ENCODE measurements around the gene QSER1.
A peak's percentile ranks its signal among the peaks of the same experiment; 100 is the strongest.
"Not testable (repeated sequence)": the region's sequence is repeated elsewhere in the genome, so short reads cannot be mapped to it uniquely, and the experiment has no call there.

QSER1 gene

DNA sequence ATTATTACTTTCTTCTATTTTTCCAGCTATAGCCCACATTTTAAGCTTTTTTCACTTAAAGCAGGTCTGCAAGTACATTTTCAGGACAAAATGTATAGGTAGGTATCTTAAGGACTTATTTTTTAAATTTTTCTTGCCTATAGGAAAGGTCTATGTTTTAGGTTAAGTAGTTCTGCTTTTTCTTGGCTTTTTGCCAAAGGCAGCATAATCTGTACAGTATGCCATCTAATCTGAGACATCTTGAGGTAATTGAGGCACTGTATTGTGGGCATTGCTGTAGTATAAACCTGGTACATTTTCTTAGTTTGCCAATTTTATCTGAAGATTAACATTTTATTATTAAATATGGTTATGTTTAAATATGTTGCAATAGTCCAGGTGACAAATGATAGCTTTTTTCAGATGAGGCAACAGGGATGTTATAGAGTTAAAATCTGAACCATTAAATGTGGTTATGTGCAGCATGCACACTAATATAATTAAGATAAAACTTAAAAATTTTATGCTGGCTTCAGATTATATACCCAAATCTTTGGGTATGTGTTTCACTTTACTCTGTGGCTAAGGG lies 42.9 kb downstream of the QSER1 start:
- no peak for DNase-seq (ENCODE audit: low spot score)

DNA sequence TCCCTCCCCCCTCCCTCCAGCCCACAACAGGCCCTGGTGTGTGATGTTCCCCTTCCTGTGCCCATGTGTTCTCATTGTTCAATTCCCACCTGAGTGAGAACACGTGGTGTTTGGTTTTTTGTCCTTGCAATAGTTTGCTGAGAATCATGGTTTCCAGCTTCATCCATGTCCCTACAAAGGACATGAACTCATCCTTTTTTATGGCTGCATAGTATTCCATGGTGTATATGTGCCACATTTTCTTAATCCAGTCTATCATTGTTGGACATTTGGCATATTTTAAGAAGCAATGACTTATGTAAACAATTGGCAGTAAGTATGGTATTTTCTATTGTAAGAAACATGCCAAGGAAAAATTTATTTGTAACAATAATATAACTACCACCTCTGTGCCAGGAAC lies 43.6 kb downstream of the QSER1 start:
- DNase-seq (ENCODE audit: low spot score), result not testable (repeated sequence)

DNA sequence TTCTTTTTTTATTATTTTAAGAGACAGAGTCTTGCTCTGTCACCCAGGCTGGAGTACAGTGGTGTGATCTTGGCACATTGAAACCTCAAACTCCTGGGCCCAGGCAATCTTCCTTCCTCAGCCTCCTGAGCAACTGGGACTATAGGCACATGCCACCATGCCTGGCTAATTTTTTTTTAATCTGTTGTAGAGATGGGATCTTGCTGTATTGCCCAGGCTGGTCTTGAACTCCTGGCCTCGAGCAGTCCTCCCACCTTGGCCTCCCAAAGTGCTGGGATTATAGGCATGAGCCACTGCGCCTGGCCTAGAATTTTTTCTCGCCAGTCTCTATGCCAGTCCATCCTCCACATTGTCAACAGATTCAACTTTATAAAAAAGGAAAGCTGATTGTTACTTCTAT lies 44.7 kb downstream of the QSER1 start:
- DNase-seq (ENCODE audit: low spot score), result not testable (repeated sequence)

DNA sequence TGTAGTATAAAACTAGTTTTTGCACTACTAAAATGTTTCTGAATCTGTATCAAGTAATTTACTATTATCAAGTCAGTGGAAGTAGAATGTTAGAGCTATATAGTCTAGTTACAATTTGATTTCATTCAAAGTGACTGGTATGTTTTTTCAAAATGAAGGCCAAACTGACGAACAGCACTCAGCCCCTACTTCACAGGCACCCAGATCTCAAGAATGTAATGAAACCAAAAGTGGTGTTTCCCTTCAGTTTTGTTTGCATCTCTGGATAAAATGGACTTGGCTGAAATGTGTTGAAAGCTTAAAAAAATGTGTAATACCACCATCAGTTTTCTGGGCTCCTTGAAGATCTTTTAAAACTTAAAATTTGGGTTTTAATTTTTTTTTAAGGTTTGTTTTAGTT lies 46.4 kb downstream of the QSER1 start:
- no peak for DNase-seq (ENCODE audit: low spot score)

DNA sequence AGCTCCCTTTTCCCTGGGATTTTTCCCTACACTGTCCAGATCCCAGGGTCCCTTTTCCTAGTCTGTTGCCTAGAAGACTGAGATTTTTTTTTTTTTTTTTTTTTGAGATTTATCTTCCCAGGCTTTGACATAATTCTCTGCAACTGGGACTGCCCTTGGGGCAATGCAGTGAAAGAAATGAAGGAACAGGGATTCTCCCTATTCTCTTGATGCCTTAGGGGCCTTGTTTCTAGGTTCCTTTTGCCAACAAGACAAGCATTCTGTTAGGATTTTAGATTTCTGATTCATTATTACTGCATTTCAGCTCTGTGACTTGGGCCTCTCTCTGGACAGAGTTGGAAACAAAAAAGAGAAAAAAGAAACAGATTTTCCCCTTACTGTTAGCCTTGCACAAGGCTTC lies 47.3 kb downstream of the QSER1 start:
- DNase-seq (ENCODE audit: low spot score), result no peak

DNA sequence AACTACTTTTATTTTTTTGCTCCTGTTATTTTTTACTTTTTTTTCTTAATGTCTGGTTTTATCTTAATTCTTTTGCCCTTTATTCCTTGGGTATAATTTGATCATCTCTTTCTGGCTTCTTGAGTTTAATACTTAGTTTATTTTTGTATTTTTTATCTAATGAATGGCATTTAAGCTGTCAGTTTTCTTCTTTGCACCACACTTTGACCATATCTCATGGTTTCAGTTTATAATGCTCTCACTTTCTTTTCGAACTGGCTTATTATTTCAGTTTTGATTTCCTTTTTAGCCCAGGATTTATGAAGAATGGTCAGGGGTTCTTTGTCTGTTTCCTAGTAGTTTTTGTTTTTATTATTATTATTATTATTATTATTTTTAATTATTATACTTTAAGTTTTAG lies 48.3 kb downstream of the QSER1 start:
- no peak for DNase-seq (ENCODE audit: low spot score)

DNA sequence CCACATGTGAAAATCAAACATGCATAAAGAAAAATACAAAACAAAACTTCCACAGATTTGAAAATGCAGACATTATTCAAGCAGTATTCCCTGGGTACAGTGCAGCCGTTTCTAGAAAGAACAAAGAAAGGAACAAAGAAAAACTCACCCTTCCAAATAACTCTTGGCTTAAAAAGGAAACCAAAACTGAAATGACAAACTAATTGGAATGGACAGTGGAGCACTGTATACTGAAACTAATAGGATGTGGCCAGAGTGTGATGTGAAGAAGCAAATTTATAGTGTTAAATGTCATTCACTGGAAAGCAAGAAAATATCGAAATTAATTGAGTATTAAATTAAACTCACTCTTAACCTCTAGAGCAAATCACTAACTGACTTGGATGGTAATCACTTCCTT lies 55.4 kb downstream of the QSER1 start:
- no peak for DNase-seq (ENCODE audit: low spot score)

DNA sequence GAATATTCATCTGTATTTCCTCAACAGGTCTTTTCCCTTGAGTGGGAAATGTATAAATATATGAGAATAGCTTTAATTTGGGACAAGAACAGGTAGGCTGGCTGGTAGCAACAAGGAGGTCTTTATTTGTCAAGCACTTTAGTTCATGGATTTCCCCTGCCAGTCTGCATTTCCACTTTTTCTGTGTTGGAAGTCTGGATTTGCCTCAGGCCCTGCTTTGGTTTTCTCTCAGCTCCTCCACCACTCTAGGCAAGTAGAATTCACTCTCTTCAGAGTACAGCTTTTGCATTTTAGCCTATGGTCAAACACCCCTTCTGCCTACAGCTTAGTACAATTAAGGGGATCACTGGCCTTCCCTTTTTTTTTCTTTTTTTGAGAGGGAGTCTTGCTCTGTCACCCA lies 57.1 kb downstream of the QSER1 start:
- DNase-seq (ENCODE audit: low spot score), result no peak

DNA sequence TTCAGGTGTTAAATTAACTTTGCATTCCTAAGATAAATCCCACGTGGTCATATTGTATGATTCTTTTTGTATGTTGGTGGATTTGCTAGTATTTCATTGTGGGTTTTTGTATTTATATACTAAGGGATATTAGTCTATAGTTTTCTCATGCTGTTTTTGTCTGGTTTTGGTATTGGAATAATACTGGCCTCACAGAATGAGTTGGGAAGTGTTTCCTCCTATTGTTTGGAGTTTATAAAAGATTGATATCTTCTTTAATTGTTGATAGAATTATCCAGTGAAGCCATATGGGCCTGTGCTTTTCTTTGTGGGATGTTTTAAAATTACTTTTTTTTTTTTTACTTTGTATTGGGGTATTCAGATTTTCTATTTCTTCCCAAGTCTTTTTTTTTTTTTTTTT lies 59.8 kb downstream of the QSER1 start:
- DNase-seq (ENCODE audit: low spot score), result no peak

DNA sequence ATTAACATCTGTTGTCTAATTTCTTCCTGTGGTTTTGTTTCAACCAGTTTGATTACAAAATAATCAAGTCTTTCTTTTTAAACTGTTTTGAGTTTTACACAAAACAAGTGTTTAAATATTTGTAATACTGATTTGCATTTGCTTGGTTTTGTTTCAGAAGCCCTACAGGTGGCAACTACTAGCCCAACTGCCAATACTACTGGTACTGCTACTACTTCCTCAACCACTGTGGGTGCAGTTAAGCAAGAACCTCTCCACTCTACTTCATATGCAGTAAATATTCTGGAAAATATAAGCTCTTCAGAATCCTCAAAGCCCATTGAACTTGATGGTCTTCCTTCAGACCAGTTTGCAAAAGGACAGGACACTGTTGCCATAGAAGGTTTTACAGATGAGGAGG lies 61.1 kb downstream of the QSER1 start:
- no peak for DNase-seq (ENCODE audit: low spot score)

DNA sequence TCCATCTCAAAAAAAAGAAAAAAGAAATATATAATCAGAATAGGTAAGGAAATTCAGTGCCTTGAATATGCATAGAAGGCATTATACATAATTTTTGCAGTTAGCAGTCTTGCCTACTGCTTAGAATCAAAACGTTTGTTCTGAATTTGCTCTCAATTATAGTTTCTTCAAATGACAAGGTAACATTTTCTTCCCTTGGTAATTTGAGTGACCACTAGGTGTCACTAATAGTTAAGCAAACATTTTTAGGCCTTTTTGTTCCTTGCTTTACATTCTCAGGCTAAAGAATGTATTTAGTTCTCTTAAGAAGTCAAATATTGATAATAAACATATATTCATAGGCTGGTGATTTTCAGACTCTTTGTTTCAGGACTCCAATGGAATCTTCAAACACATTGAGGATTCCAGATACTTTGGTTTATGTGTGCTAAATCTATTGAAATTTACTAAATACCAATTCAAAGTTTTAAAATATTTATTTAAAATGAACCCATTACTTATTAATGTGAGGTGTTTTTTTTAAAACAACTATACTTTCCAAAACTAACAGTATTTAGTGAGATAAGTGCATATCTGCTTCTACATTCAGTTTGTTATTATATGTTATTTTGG lies 68.0 kb downstream of the QSER1 start:
- DNase-seq (ENCODE audit: low spot score), result peak; percentile 71

DNA sequence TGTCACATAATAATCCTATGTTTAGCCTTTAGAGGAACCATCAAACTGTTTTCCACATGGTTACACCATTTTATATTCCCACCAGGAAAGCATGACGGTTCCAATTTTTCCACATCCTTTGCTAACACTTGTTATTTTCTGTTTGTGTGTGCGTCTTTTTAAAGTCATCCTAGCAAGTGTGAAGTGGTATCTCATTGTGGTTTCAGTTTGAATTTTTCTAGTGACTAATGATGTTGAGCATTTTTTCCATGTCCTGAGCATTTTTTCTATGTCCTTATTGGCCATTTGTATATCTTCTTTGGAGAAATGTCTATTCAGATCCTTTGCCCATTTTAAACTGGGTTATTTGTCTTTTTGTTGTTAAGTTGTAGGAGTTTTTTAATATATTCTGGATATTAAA lies 69.4 kb downstream of the QSER1 start:
- DNase-seq (ENCODE audit: low spot score), result no peak

DNA sequence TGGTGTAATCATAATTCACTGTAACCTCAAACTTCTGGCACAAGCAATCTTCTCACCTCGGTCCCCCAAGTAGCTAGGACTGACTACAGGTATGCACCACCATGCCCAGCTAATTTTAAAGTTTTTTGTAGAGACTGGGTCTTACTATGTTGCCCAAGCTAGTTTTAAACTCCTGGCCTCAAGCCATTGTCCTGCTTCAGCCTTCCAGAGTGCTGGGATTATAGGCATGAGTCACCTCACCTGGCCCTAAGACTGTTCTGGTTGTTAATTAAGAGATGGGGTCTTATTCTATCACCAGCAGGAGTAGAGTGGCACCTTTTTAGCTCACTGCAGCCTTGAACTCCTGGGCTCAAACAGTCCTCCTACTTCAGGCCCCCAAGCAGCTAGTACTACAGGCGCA lies 71.1 kb downstream of the QSER1 start:
- DNase-seq (ENCODE audit: low spot score), result no peak

DNA sequence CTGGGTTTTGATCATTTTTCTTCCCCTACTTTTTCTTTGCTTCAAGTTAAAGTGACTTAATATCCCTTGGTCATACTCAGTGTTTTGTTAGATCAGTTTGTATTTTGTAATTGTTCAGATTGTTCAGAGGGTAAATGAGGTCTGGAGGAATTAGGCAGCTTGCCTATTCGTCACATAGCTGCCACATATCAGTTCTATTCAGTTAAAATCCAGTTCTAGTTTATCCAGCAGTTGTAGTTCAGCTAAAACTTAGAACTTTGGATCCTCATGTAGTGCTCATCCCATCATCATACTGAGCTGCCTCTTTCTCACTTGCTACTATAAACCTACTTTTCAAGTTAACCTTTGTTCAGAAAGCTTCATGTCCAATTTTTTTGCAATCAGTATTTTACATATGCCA lies 75.9 kb downstream of the QSER1 start:
- DNase-seq (ENCODE audit: low spot score), result no peak

DNA sequence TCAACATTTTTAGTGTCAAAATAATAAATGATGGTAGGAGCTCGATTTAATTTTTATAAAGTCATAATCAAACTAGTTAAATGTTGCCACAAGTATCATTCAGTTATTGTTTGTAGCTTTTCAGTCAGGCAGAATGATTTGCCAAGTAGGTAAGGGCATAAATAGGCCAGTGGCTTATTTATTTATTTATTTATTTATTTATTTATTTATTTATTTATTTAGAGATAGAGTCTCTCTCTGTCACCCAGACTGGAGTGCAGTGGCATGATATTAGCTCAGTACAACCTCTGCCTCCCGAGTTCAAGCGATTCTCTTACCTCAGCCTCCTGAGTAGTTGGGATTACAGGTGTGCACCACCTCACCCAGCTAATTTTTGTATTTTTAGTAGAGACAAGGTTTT lies 79.6 kb downstream of the QSER1 start:
- not testable (repeated sequence) for DNase-seq (ENCODE audit: low spot score)

DNA sequence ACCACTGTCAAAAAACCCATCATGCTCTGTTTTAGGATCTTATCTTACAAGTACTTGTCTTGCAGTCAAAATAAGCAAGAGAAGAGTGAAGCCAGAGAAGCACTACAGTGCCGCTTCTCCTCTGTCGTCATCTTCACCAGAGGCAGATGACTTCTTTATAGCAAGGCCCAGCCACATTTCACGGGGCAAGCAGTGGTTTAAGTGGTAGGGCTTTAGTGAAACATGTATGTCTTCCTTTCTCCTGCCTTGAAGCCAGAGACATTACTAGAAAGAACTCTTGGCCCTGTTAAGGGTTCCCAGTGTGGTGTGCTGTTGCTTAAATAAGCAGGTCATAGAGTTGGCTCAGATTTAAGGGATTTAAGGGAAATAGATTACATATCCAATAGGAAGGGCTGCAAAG lies 80.2 kb downstream of the QSER1 start:
- no peak for DNase-seq (ENCODE audit: low spot score)

DNA sequence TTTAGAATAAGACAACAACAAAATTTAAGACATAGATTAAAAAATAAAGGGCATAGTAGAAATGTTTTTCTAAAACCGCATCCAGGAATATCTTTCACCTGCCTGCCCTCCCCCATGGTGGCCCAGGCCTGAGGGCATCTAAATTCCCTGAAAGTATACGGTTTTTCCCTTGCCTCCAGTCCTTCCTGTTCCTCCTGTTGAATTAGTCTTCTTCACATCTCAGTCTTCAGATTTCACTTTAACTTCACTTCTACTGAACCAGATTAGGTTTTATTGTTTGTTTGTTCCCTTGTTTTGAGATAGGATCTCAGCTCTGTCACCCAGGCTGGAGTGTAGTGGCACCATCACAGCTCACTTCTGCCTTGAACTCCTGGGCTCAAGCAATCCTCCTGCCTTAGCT lies 90.0 kb downstream of the QSER1 start:
- no peak for DNase-seq (ENCODE audit: low spot score)

DNA sequence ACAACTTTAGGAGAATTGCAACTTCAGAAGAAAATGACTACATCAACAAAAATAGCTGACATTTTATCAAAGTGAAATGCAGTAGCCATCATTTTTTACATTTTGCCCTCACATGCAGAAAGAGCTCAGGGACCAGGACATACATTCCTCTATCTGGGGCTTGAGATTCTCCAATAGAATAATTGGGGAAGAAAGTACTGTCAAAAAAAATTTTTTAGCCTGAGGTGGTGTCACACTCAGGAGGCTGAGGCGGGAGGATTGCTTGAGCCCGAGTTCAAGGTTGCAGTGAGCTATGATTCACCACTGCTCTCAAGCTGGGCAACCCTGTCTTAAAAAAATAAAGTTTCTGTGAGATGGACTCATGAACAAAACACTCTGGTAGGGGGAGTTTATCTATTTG lies 90.9 kb downstream of the QSER1 start:
- DNase-seq (ENCODE audit: low spot score), result no peak

DNA sequence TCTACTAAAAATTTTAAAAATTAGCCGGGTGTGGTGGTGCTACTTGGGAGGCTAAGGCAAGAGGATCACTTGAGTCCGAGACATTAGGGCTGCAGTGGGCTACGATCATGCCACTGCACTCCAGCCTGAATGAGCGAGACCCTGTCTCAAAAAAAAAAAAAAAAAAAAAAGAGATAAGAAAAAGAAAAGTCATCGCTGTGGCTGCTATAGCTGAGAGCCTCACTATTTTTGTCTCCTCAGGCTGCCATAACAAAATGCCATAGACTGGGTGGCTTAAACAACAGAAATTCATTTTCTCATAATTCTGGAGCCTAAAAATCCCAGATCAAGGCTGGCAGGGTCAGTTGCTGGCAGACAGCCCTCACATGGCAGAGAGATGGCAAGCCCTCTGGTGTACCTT lies 93.0 kb downstream of the QSER1 start:
- no peak for DNase-seq (ENCODE audit: low spot score)

DNA sequence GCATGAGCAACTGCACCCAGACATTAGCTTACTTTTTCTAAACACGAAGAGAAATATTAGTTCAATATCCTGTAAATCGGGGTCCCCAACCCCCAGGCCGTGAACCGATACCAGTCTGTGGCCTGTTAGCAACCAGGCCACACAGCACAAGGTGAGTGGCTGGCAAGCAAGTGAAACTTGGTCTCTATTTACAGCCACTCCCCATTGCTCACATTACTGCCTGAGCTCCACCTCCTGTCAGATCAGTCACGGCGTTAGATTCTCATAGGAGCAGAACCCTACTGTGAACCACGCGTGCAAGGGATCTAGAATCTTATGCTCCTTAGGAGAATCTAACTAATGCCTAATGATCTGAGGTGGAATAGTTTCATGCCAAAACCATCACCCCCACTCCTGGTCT lies 95.2 kb downstream of the QSER1 start:
- DNase-seq (ENCODE audit: low spot score), result no peak

DNA sequence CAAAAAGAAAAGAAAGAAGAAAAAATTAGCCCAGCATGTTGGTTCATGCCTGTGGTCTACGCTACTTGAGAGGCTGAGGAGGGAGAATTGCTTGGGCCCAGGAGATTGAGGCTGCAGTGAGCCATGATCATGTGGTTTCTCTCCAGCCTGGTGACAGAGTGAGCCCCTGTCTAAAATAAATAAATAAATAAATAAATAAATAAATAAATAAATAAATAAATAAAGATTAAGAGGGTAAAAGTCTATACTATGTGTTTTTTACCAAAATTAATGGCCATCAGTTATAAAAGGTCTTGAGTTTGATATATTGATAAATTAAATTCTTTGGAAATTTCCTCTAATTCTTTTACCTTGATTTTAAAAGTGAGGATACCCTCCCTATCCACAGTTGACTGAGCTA lies 97.9 kb downstream of the QSER1 start:
- DNase-seq (ENCODE audit: low spot score), result no peak

DNA sequence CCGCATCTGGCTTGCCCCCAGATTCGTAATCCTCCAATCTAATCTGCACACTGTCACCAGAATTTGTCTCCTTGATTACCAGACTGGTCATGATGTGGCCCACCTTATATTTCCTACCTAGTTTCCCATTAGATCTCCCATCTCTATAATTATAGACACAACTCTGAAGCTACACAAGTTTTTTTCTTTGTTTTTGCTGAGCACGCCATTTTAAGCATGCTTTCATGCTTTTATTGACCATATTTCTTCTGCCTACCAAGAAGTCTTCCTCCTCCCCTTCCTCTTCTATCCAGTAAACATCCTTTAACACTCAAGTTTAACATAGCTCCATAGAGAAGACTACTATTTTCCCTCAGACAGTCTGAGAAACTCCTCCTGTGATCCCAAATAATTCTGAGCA lies 98.8 kb downstream of the QSER1 start:
- DNase-seq (ENCODE audit: low spot score), result no peak

DNA sequence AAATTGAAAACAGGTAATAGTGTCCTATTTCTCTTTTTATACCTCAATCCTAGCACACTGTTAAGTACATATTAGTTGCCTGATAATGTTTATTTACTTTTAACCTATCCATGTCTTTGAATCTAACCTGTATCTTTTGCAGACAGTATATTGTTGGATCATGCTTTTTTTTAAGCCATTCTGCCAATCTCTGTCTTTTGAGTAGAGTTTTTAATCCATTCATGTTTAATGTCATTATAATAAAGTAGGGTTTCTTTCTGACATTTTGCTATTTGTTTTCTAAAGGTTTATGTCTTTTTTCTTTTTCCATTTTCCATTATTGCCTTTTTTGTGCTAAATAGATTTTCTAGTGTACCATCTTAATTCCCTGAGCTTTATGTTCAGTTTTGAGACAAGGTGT lies 99.3 kb downstream of the QSER1 start:
- no peak for DNase-seq (ENCODE audit: low spot score)

DNA sequence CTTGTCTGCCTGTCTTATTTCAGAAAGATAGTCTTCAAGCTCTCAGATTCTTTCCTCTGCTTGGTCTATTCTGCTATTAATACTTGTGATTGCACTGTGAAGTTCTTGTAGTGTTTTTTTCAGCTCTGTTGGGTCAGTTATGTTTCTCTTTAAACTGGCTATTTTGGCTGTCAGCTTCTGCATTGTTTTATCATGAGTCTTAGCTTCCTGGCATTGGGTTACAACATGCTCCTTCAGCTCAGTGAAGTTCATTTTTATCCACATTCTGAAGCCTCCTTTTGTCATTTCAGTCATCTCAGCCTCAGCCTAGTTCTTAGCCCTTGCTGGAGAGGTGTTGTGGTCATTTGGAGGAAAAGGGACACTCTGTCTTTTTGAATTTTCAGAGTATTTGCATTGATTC lies 107.6 kb downstream of the QSER1 start:
- no peak for DNase-seq (ENCODE audit: low spot score)

DNA sequence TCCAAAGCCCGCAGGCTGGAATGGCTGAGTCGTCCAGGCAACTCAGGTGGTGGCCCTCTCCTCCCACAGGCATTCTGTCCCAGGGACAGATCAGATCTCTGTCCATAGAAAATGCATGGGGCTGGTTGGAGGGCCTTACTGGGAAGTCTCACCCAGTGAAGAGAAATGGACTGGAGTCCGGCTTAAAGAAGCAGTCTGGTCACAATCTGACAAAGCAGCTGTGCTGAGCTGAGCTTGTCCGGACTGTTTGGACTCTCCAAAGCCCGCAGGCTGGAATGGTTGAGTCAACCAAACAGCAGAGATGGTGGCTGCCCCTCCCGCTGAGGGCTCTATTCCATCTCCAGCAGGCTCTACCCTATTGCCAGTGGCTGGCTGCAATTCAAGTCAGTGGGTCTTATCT lies 108.7 kb downstream of the QSER1 start:
- DNase-seq (ENCODE audit: low spot score), result no peak
